Breast epithelium (tissue), 3 donors: Measurements from ENCODE around the gene PLB1.

Experiments
- POLR2A ChIP-seq: fragments of 450-650 bp; IDR thresholded peaks from one replicate; pipeline ENCODE4 v1.6.1; 2016; ENCODE audit warnings: antibody characterized with exemption, mild to moderate bottlenecking, moderate library complexity
- POLR2AphosphoS5 ChIP-seq, 3 donors: sonication (generic); formaldehyde crosslinking; IDR thresholded peaks; one replicate each; pipeline ENCODE4 v1.6.1; 2017; ENCODE audit warnings: antibody characterized with exemption in 3 of 3
- TF ChIP-seq, protein P1 (sequence below), 3 donors: fragments of 450-650 bp; IDR thresholded peaks; one replicate each; pipeline ENCODE4 v1.5.1; 2016 to 2017; ENCODE audit warnings: antibody characterized with exemption in 3 of 3, mild to moderate bottlenecking in 3 of 3, moderate library complexity in 3 of 3

DNA sequence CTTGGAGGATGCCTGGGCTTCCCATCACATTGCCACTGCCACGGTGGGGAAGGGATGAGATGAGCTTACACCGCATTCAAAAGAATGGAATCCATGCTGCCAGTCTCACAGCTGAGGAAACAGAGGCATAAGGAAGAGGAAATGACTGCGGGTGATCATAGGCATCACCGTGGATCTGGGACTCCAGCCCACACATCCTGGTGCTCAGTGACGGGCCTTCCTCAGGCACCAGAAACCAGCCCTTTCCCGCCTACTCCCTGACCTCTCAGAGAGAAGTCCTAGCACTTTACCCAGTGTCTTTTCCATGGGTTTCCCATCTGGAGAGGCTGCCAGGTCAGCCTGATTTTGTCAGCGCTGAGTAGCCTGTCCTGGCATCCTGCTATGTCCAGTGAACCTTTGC is 5.3 kb upstream of the PLB1 start:
- TF ChIP-seq, protein P1, sequence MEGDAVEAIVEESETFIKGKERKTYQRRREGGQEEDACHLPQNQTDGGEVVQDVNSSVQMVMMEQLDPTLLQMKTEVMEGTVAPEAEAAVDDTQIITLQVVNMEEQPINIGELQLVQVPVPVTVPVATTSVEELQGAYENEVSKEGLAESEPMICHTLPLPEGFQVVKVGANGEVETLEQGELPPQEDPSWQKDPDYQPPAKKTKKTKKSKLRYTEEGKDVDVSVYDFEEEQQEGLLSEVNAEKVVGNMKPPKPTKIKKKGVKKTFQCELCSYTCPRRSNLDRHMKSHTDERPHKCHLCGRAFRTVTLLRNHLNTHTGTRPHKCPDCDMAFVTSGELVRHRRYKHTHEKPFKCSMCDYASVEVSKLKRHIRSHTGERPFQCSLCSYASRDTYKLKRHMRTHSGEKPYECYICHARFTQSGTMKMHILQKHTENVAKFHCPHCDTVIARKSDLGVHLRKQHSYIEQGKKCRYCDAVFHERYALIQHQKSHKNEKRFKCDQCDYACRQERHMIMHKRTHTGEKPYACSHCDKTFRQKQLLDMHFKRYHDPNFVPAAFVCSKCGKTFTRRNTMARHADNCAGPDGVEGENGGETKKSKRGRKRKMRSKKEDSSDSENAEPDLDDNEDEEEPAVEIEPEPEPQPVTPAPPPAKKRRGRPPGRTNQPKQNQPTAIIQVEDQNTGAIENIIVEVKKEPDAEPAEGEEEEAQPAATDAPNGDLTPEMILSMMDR (IDR thresholded peaks at IDR 0.05): no peak
- no peak for TF ChIP-seq POLR2AphosphoS5 (IDR thresholded peaks at IDR 0.05)
- TF ChIP-seq POLR2A: no peak
